Large intestine (tissue), 3 donors: ENCODE results near the gene ZNF652. TPM values are rescaled to one million over a fixed set of nuclear protein-coding genes. Genes with fewer than 3 reads are reported as not detected.

Experiments
- DNase-seq, 2 donors: peaks; one replicate each; pipeline versions ENCODE4 v3.0.0 to v3.0.0-alpha.2; 2013
- H3K27ac ChIP-seq: one replicate; pipeline ENCODE4 v1.5.1; 2013; ENCODE audit warnings: low read length
- H3K27me3 ChIP-seq: 2 replicates; pipeline ENCODE4 v1.6.1; 2013; ENCODE audit warnings: low read length; ENCODE audit not compliant: control insufficient read depth, insufficient read depth
- H3K36me3 ChIP-seq: 2 replicates; pipeline ENCODE4 v1.6.1; 2013; ENCODE audit warnings: low read length; ENCODE audit not compliant: control insufficient read depth, insufficient read depth
- H3K4me1 ChIP-seq: one replicate; pipeline ENCODE4 v1.6.1; 2013; ENCODE audit warnings: low read length; ENCODE audit not compliant: control insufficient read depth, insufficient read depth
- H3K4me3 ChIP-seq: one replicate; pipeline ENCODE4 v1.5.1; 2013; ENCODE audit warnings: low read length
- H3K9me3 ChIP-seq: one replicate; pipeline ENCODE4 v1.6.1; 2013; ENCODE audit warnings: mild to moderate bottlenecking, low read depth, low read length, moderate library complexity; ENCODE audit not compliant: control insufficient read depth
- WGBS: methylation state at CpG from one replicate; pipeline ENCODE4 v1.1.5; 2013; ENCODE audit warnings: low lambda C conversion rate; ENCODE audit not compliant: insufficient coverage; 5-methylcytosine and 5-hydroxymethylcytosine counted together
- polyA plus RNA-seq: library from polyadenylated mRNA; unstranded; fragments of 120-200 nt; gene quantifications from one replicate; pipeline ENCODE4 v1.2.1, GENCODE V29; 2013

Gene ZNF652
- polyA plus RNA-seq, 1 donor: 20.1 TPM

- H3K9me3 ChIP-seq: no peaks in the 10 kb centered on the region
- no peaks in the 10 kb centered on the region for H3K27me3 ChIP-seq
- H3K4me1 ChIP-seq: no peaks in the 10 kb centered on the region
- H3K36me3 ChIP-seq: peaks cover 21% of the 10 kb centered on the region
- no peak for DNase-seq
- 87% methylated on average over 4 of the region's 13 CpGs for WGBS
- H3K4me3 ChIP-seq: no peak overlapping the region
- H3K27ac ChIP-seq: no peak overlapping the region
Observed at GRCh38 chr17:49316889-49317675, 45.0 kb downstream of the ZNF652 start.

DNA sequence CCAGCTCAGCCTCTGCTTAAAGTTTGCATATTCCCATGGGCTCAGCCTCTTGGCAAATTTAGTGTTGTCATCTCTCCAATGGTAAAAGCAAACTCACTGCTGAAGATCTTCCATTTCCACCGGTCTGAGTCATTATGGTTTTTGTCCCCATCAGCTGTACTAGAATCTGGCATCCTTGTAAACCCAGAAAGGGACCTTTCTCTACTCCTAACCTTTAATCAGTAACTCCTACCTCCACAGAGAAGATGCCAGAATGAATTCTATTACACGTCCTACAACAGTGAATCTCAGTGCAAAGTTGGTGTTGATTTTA lies 45.8 kb downstream of the ZNF652 start:
- H3K36me3 ChIP-seq: peaks cover 27% of the 10 kb centered on the region

GRCh38 chr17:49315551-49316257 lies 46.3 kb downstream of the ZNF652 start:
- no peak overlapping the region for H3K4me3 ChIP-seq

More for the DNA sequence above, 45.8 kb downstream of the ZNF652 start:
- no peak for DNase-seq
- Histone ChIP-seq H3K4me1 (no peaks in the 10 kb centered on the region), H3K9me3 (no peaks in the 10 kb centered on the region), H3K27ac (no peak overlapping the region), H3K4me3 (no peak overlapping the region), H3K27me3 (no peaks in the 10 kb centered on the region)
- WGBS: no CpG with 5 or more reads among the region's 2 CpGs

GRCh38 chr17:49312722-49313121 lies 49.3 kb downstream of the ZNF652 start:
- Histone ChIP-seq H3K27ac (no peak overlapping the region), H3K4me3 (no peak overlapping the region), H3K27me3 (no peaks in the 10 kb centered on the region), H3K36me3 (peaks cover 34% of the 10 kb centered on the region), H3K4me1 (no peaks in the 10 kb centered on the region), H3K9me3 (no peaks in the 10 kb centered on the region)
- WGBS: no CpG with 5 or more reads among the region's 3 CpGs
- no peak for DNase-seq

More at GRCh38 chr17:49315551-49316257, 46.3 kb downstream of the ZNF652 start:
- Histone ChIP-seq H3K4me1 (no peaks in the 10 kb centered on the region), H3K27me3 (no peaks in the 10 kb centered on the region), H3K9me3 (no peaks in the 10 kb centered on the region), H3K36me3 (peaks cover 30% of the 10 kb centered on the region), H3K27ac (no peak overlapping the region)
- WGBS: no CpG with 5 or more reads among the region's 9 CpGs
- peak; percentile 57 to 62 for DNase-seq

GRCh38 chr17:49299996-49300395 lies 62.1 kb downstream of the ZNF652 start:
- H3K9me3 ChIP-seq: no peaks in the 10 kb centered on the region
- no peak overlapping the region for H3K4me3 ChIP-seq
- WGBS: no CpG with 5 or more reads among the region's 3 CpGs
- H3K27ac ChIP-seq: no peak overlapping the region
- DNase-seq: no peak
- H3K27me3 ChIP-seq: no peaks in the 10 kb centered on the region
- H3K4me1 ChIP-seq: peaks cover 5% of the 10 kb centered on the region
- H3K36me3 ChIP-seq: peaks cover 12% of the 10 kb centered on the region

GRCh38 chr17:49298371-49298976 lies 63.6 kb downstream of the ZNF652 start:
- no peaks in the 10 kb centered on the region for H3K9me3 ChIP-seq
- DNase-seq: no peak
- no peaks in the 10 kb centered on the region for H3K27me3 ChIP-seq
- no peak overlapping the region for H3K27ac ChIP-seq
- no CpG with 5 or more reads among the region's 13 CpGs for WGBS
- H3K4me1 ChIP-seq: peaks cover 8% of the 10 kb centered on the region
- H3K4me3 ChIP-seq: no peak overlapping the region
- peaks cover 12% of the 10 kb centered on the region for H3K36me3 ChIP-seq

GRCh38 chr17:49297141-49297540 lies 64.9 kb downstream of the ZNF652 start:
- 24% methylated on average over 2 of the region's 3 CpGs for WGBS
- Histone ChIP-seq H3K9me3 (no peaks in the 10 kb centered on the region), H3K36me3 (peaks cover 7% of the 10 kb centered on the region), H3K27ac (peak overlapping the region; percentile 41), H3K27me3 (no peaks in the 10 kb centered on the region), H3K4me1 (peaks cover 8% of the 10 kb centered on the region), H3K4me3 (no peak overlapping the region)
- peak in 1 of 2 donors; percentile 37 for DNase-seq

GRCh38 chr17:49294122-49294521 lies 67.9 kb downstream of the ZNF652 start:
- H3K4me1 ChIP-seq: peaks cover 8% of the 10 kb centered on the region
- WGBS: 100% methylated on average over 2 of the region's 3 CpGs
- no peaks in the 10 kb centered on the region for H3K27me3 ChIP-seq
- H3K9me3 ChIP-seq: no peaks in the 10 kb centered on the region
- DNase-seq: no peak
- no peak overlapping the region for H3K4me3 ChIP-seq
- H3K36me3 ChIP-seq: peaks cover 13% of the 10 kb centered on the region
- H3K27ac ChIP-seq: no peak overlapping the region

- Histone ChIP-seq H3K36me3 (peaks cover 5% of the 10 kb centered on the region), H3K27me3 (no peaks in the 10 kb centered on the region), H3K27ac (no peak overlapping the region), H3K9me3 (no peaks in the 10 kb centered on the region), H3K4me1 (peaks cover 8% of the 10 kb centered on the region), H3K4me3 (no peak overlapping the region)
- DNase-seq: peak in 1 of 2 donors; percentile 35
Observed at GRCh38 chr17:49292901-49293300, 69.1 kb downstream of the ZNF652 start.

- H3K36me3 ChIP-seq: peaks cover 5% of the 10 kb centered on the region
- DNase-seq: no peak
- H3K9me3 ChIP-seq: no peaks in the 10 kb centered on the region
- H3K4me1 ChIP-seq: peaks cover 8% of the 10 kb centered on the region
- no peak overlapping the region for H3K4me3 ChIP-seq
- H3K27me3 ChIP-seq: no peaks in the 10 kb centered on the region
- no peak overlapping the region for H3K27ac ChIP-seq
Observed at GRCh38 chr17:49291929-49292328, 70.1 kb downstream of the ZNF652 start.
